ENCODE measurements around the gene ST8SIA1. TPM values are rescaled to one million over a fixed set of nuclear protein-coding genes. Genes with fewer than 3 reads are reported as not detected.
A peak's percentile ranks its signal among the peaks of the same experiment; 100 is the strongest.

Gene ST8SIA1
- total and polyA plus RNA-seq, 3 experiments from 2014 or later: 4.5 to 11.4 (median 10.2) TPM

- Histone ChIP-seq H3K36me3 (ENCODE audit: insufficient read depth, low read length) (no peaks in the 10 kb centered on the region), H3K4me3 (ENCODE audit: low read length) (no peak overlapping the region), H3K4me1 (ENCODE audit: insufficient read depth, low read length) (no peaks in the 10 kb centered on the region), H3K27ac (ENCODE audit: low read depth, low read length) (no peak overlapping the region), H3K27me3 (ENCODE audit: insufficient read depth, low read length, poor library complexity, severe bottlenecking) (no peaks in the 10 kb centered on the region), H3K9me3 (ENCODE audit: low read length) (no peaks in the 10 kb centered on the region)
- Mint-ChIP-seq H3K27me3 (no peaks in the 10 kb centered on the region), H3K27ac (no peak overlapping the region), H3K36me3 (peaks cover 5 to 14% (median 13%) of the 10 kb centered on the region in 3 donors), H3K4me3 (no peak overlapping the region), H3K4me1 (peaks cover 17 to 32% (median 30%) of the 10 kb centered on the region in 3 donors), H3K9me3 (peaks cover 0 to 2% (median 0%) of the 10 kb centered on the region in 5 donors)
- CTCF ChIA-PET: interaction anchor here (0.8 to 0.9 kb wide), 2 partner anchors 10 to 105 kb away, joined by 3 read pairs; no protein-coding TSS in a partner anchor
- no peak for DNase-seq
- POLR2A ChIA-PET: no interaction called here
These were observed 104.2 kb downstream of the ST8SIA1 start for GRCh38 chr12:22230280-22230794.

GRCh38 chr12:22229652-22230279, 104.7 kb downstream of the ST8SIA1 start:
- Mint-ChIP-seq H3K9me3 (peaks cover 0 to 2% (median 0%) of the 10 kb centered on the region in 5 donors), H3K27ac (no peak overlapping the region), H3K4me3 (no peak overlapping the region), H3K27me3 (no peaks in the 10 kb centered on the region), H3K36me3 (peaks cover 5 to 14% (median 13%) of the 10 kb centered on the region in 3 donors), H3K4me1 (peaks cover 23 to 37% (median 36%) of the 10 kb centered on the region in 3 donors)
- H3K36me3 ChIP-seq (ENCODE audit: insufficient read depth, low read length): no peaks in the 10 kb centered on the region
- DNase-seq: no peak
- no peaks in the 10 kb centered on the region for H3K4me1 ChIP-seq (ENCODE audit: insufficient read depth, low read length)
- ChIA-PET POLR2A (no interaction called here), CTCF (interaction anchor here (0.8 kb wide), 1 partner anchor 10 kb away, joined by 3 read pairs; no protein-coding TSS in a partner anchor)
- no peak overlapping the region for H3K4me3 ChIP-seq (ENCODE audit: low read length)
- H3K9me3 ChIP-seq (ENCODE audit: low read length): no peaks in the 10 kb centered on the region
- H3K27ac ChIP-seq (ENCODE audit: low read depth, low read length): no peak overlapping the region
- no peaks in the 10 kb centered on the region for H3K27me3 ChIP-seq (ENCODE audit: insufficient read depth, low read length, poor library complexity, severe bottlenecking)

- H3K36me3 Mint-ChIP-seq: peaks cover 5 to 14% (median 11%) of the 10 kb centered on the region in 3 donors
- H3K27me3 Mint-ChIP-seq: no peaks in the 10 kb centered on the region
- Histone ChIP-seq H3K36me3 (ENCODE audit: insufficient read depth, low read length) (no peaks in the 10 kb centered on the region), H3K4me1 (ENCODE audit: insufficient read depth, low read length) (no peaks in the 10 kb centered on the region), H3K4me3 (ENCODE audit: low read length) (no peak overlapping the region), H3K27me3 (ENCODE audit: insufficient read depth, low read length, poor library complexity, severe bottlenecking) (no peaks in the 10 kb centered on the region), H3K9me3 (ENCODE audit: low read length) (no peaks in the 10 kb centered on the region), H3K27ac (ENCODE audit: low read depth, low read length) (no peak overlapping the region)
- H3K4me1 Mint-ChIP-seq: peaks cover 27 to 43% (median 40%) of the 10 kb centered on the region in 3 donors
- no peak overlapping the region for H3K4me3 Mint-ChIP-seq
- DNase-seq: no peak
- peaks cover 0 to 2% (median 0%) of the 10 kb centered on the region in 5 donors for H3K9me3 Mint-ChIP-seq
- ChIA-PET POLR2A (no interaction called here), CTCF (no interaction called here)
- H3K27ac Mint-ChIP-seq: no peak overlapping the region
These were observed 106.3 kb downstream of the ST8SIA1 start for GRCh38 chr12:22228022-22228875.

- Histone ChIP-seq H3K36me3 (ENCODE audit: insufficient read depth, low read length) (no peaks in the 10 kb centered on the region), H3K27me3 (ENCODE audit: insufficient read depth, low read length, poor library complexity, severe bottlenecking) (no peaks in the 10 kb centered on the region), H3K4me1 (ENCODE audit: insufficient read depth, low read length) (no peaks in the 10 kb centered on the region), H3K9me3 (ENCODE audit: low read length) (no peaks in the 10 kb centered on the region), H3K4me3 (ENCODE audit: low read length) (no peak overlapping the region), H3K27ac (ENCODE audit: low read depth, low read length) (no peak overlapping the region)
- Mint-ChIP-seq H3K4me1 (peaks cover 24 to 34% (median 33%) of the 10 kb centered on the region in 3 donors), H3K36me3 (peaks cover 0 to 7% (median 4%) of the 10 kb centered on the region in 3 donors), H3K9me3 (peaks cover 0 to 2% (median 0%) of the 10 kb centered on the region in 5 donors), H3K4me3 (no peak overlapping the region), H3K27me3 (no peaks in the 10 kb centered on the region), H3K27ac (no peak overlapping the region)
- ChIA-PET POLR2A (no interaction called here), CTCF (no interaction called here)
- DNase-seq: no peak
These were observed 111.2 kb downstream of the ST8SIA1 start for GRCh38 chr12:22223356-22223755.

- H3K4me1 ChIP-seq (ENCODE audit: insufficient read depth, low read length): no peaks in the 10 kb centered on the region
- H3K9me3 ChIP-seq (ENCODE audit: low read length): no peaks in the 10 kb centered on the region
- Mint-ChIP-seq H3K4me3 (no peak overlapping the region), H3K36me3 (peaks cover 0 to 11% (median 0%) of the 10 kb centered on the region in 3 donors), H3K9me3 (no peaks in the 10 kb centered on the region), H3K27ac (no peak overlapping the region), H3K4me1 (peaks cover 0 to 5% (median 2%) of the 10 kb centered on the region in 3 donors), H3K27me3 (no peaks in the 10 kb centered on the region)
- ChIA-PET CTCF (no interaction called here), POLR2A (no interaction called here)
- no peak overlapping the region for H3K27ac ChIP-seq (ENCODE audit: low read depth, low read length)
- H3K27me3 ChIP-seq (ENCODE audit: insufficient read depth, low read length, poor library complexity, severe bottlenecking): no peaks in the 10 kb centered on the region
- DNase-seq: no peak
- no peak overlapping the region for H3K4me3 ChIP-seq (ENCODE audit: low read length)
- H3K36me3 ChIP-seq (ENCODE audit: insufficient read depth, low read length): no peaks in the 10 kb centered on the region
These were observed 117.0 kb downstream of the ST8SIA1 start for GRCh38 chr12:22217556-22217955.

- H3K36me3 Mint-ChIP-seq: peaks cover 0 to 11% (median 0%) of the 10 kb centered on the region in 3 donors
- H3K27ac ChIP-seq (ENCODE audit: low read depth, low read length): no peak overlapping the region
- no peaks in the 10 kb centered on the region for H3K9me3 Mint-ChIP-seq
- H3K36me3 ChIP-seq (ENCODE audit: insufficient read depth, low read length): no peaks in the 10 kb centered on the region
- peak overlapping the region in 1 of 8 donors; percentile 7 for H3K27ac Mint-ChIP-seq
- H3K27me3 ChIP-seq (ENCODE audit: insufficient read depth, low read length, poor library complexity, severe bottlenecking): no peaks in the 10 kb centered on the region
- no peaks in the 10 kb centered on the region for H3K27me3 Mint-ChIP-seq
- no peaks in the 10 kb centered on the region for H3K9me3 ChIP-seq (ENCODE audit: low read length)
- ChIA-PET CTCF (no interaction called here), POLR2A (no interaction called here)
- H3K4me1 Mint-ChIP-seq: peaks cover 2 to 6% (median 5%) of the 10 kb centered on the region in 3 donors
- H3K4me1 ChIP-seq (ENCODE audit: insufficient read depth, low read length): no peaks in the 10 kb centered on the region
- no peak overlapping the region for H3K4me3 Mint-ChIP-seq
- DNase-seq: no peak
- no peak overlapping the region for H3K4me3 ChIP-seq (ENCODE audit: low read length)
These were observed 118.8 kb downstream of the ST8SIA1 start for GRCh38 chr12:22215467-22216253.

GRCh38 chr12:22211128-22211527, 123.4 kb downstream of the ST8SIA1 start:
- Histone ChIP-seq H3K4me1 (ENCODE audit: insufficient read depth, low read length) (no peaks in the 10 kb centered on the region), H3K4me3 (ENCODE audit: low read length) (no peak overlapping the region), H3K36me3 (ENCODE audit: insufficient read depth, low read length) (no peaks in the 10 kb centered on the region), H3K9me3 (ENCODE audit: low read length) (no peaks in the 10 kb centered on the region), H3K27me3 (ENCODE audit: insufficient read depth, low read length, poor library complexity, severe bottlenecking) (no peaks in the 10 kb centered on the region), H3K27ac (ENCODE audit: low read depth, low read length) (no peak overlapping the region)
- DNase-seq: no peak
- H3K27me3 Mint-ChIP-seq: no peaks in the 10 kb centered on the region
- no peaks in the 10 kb centered on the region for H3K9me3 Mint-ChIP-seq
- ChIA-PET CTCF (no interaction called here), POLR2A (no interaction called here)
- H3K4me1 Mint-ChIP-seq: peaks cover 2 to 23% (median 8%) of the 10 kb centered on the region in 3 donors
- peaks cover 0 to 11% (median 3%) of the 10 kb centered on the region in 3 donors for H3K36me3 Mint-ChIP-seq
- no peak overlapping the region for H3K27ac Mint-ChIP-seq
- H3K4me3 Mint-ChIP-seq: no peak overlapping the region

Data from CD8-positive, alpha-beta memory T cell (primary cell).